ENCODE results near the gene KISS1R.

KISS1R gene

GRCh38 chr19:890831-891230 is 26.3 kb upstream of the KISS1R start:
- no peak for TF ChIP-seq CTCF (IDR thresholded peaks at IDR 0.05; ENCODE audit: low read depth, low read length)
- H3K4me3 ChIP-seq (ENCODE audit: low read depth, low read length): no peak overlapping the region

- H3K4me3 ChIP-seq (ENCODE audit: low read depth, low read length): peak overlapping the region; percentile 81
Measured at GRCh38 chr19:891421-892200, 25.5 kb upstream of the KISS1R start.

- peak overlapping the region; percentile 81 for H3K4me3 ChIP-seq (ENCODE audit: low read depth, low read length)
- no peak for TF ChIP-seq CTCF (IDR thresholded peaks at IDR 0.05; ENCODE audit: low read depth, low read length)
Measured at GRCh38 chr19:892243-892893, 24.8 kb upstream of the KISS1R start.

GRCh38 chr19:892894-893689 is 24.0 kb upstream of the KISS1R start, which contains the start of the genes MED16 and RNU6-9:
MED16 (minus strand) TSS chr19:893187; CDS start chr19:891131, 2,056 bp downstream.
RNU6-9 (plus strand) TSS chr19:893484.
- TF ChIP-seq CTCF (IDR thresholded peaks at IDR 0.05; ENCODE audit: low read depth, low read length): no peak
- peak within 1 kb of the TSS; percentile 81 for H3K4me3 ChIP-seq (ENCODE audit: low read depth, low read length)

- no peak for TF ChIP-seq CTCF (IDR thresholded peaks at IDR 0.05; ENCODE audit: low read depth, low read length)
- H3K4me3 ChIP-seq (ENCODE audit: low read depth, low read length): no peak overlapping the region
Measured at GRCh38 chr19:896434-896833, 20.7 kb upstream of the KISS1R start.

GRCh38 chr19:896999-897398 is 20.1 kb upstream of the KISS1R start:
- H3K4me3 ChIP-seq (ENCODE audit: low read depth, low read length): no peak overlapping the region
- TF ChIP-seq CTCF (IDR thresholded peaks at IDR 0.05; ENCODE audit: low read depth, low read length): no peak

GRCh38 chr19:897442-898039 is 19.6 kb upstream of the KISS1R start:
- no peak for TF ChIP-seq CTCF (IDR thresholded peaks at IDR 0.05; ENCODE audit: low read depth, low read length)
- H3K4me3 ChIP-seq (ENCODE audit: low read depth, low read length): no peak overlapping the region
